HepG2 (cell line): ENCODE results near the gene TLR6. TPM values are rescaled to one million over a fixed set of nuclear protein-coding genes. Genes with fewer than 3 reads are reported as not detected.

ENCODE experiments used
- ATAC-seq: fragments of 200-7000 bp; cut with Tn5 transposase; 3 replicates; pipeline ENCODE4 v1.9.1; 2020; ENCODE audit warnings: mild to moderate bottlenecking, moderate library complexity
- BruUV-seq: library from RNA; stranded (reverse); fragments of 400-500 nt; replicated peaks from 2 replicates; lab custom pipeline; 2021; lab: Mats Ljungman, UMichigan
- CTCF ChIA-PET: fragments of 300-600 bp; formaldehyde crosslinking; extraction: SDS; loops from one replicate; lab custom pipeline; 2021; ENCODE audit warnings: low total read pairs, inconsistent platforms, low intra/inter-chr PET ratio; lab: Yijun Ruan, JAX
- POLR2A ChIA-PET: fragments of 350-600 bp; sonication (Branson Sonifier 250); formaldehyde crosslinking; loops from one replicate; lab custom pipeline; 2020; ENCODE audit warnings: antibody characterized with exemption, inconsistent platforms; lab: Yijun Ruan, JAX
- DNase-seq: peaks from one replicate; pipeline ENCODE4 v3.0.0-alpha.2; 2015; ENCODE audit warnings: low spot score
- FAIRE-seq: peaks from 3 replicates; lab custom pipeline; 2011; peaks lifted over from hg19 to GRCh38; lab: Jason Lieb, UNC
- H2AFZ ChIP-seq: one replicate; pipeline ENCODE4 v1.6.1; 2011; ENCODE audit warnings: low read length, inconsistent platforms
- H3K27ac ChIP-seq: fragments of 300-600 bp; 3 replicates; pipeline ENCODE4 v1.8.0; 2011; ENCODE audit warnings: mixed run types, mild to moderate bottlenecking, mixed read lengths, low read length, inconsistent platforms; ENCODE audit not compliant: insufficient read depth; ENCODE audit errors: extremely low read length
- H3K27me3 ChIP-seq, 2 experiments: fragments of 200-600 bp in 1 of 2; 2 replicates in 1 of 2; 3 replicates in 1 of 2; pipeline versions ENCODE4 v1.6.0 to v1.8.0; 2011; ENCODE audit warnings: low read length in 2 of 2, mild to moderate bottlenecking in 2 of 2, moderate library complexity in 2 of 2, inconsistent platforms in 1 of 2; ENCODE audit not compliant: insufficient read depth in 2 of 2, control insufficient read depth in 1 of 2
- H3K36me3 ChIP-seq, 2 experiments: fragments of 200-600 bp in 1 of 2; replicated peaks in 1 of 2; 2 replicates in 1 of 2; 3 replicates in 1 of 2; pipeline versions ENCODE4 v1.5.1 to v1.8.0; 2011; ENCODE audit warnings: low read length in 2 of 2, inconsistent platforms in 1 of 2; ENCODE audit not compliant: insufficient read depth in 2 of 2, control insufficient read depth in 1 of 2
- H3K4me1 ChIP-seq: 2 replicates; pipeline ENCODE4 v1.5.1; 2012; ENCODE audit warnings: low read length, inconsistent platforms; ENCODE audit not compliant: insufficient read depth
- H3K4me2 ChIP-seq: 2 replicates; pipeline ENCODE4 v1.6.0; 2011; ENCODE audit warnings: low read depth, low read length, inconsistent platforms
- H3K4me3 ChIP-seq, 3 experiments: fragments of 200-600 bp in 1 of 3; sonication (generic), shearing (Covaris generic) in 1 of 3; replicated peaks in 1 of 3; 2 replicates each; pipeline ENCODE4 v1.5.1; 2011 to 2016; ENCODE audit warnings: low read length in 3 of 3, inconsistent platforms in 2 of 3, low read depth in 2 of 3, mild to moderate bottlenecking in 2 of 3, control low read depth in 1 of 3, mixed read lengths in 1 of 3; ENCODE audit not compliant: insufficient read depth in 1 of 3
- H3K79me2 ChIP-seq: one replicate; pipeline ENCODE4 v1.6.1; 2011; ENCODE audit warnings: low read length, inconsistent platforms; ENCODE audit not compliant: insufficient read depth
- H3K9ac ChIP-seq: 2 replicates; pipeline ENCODE4 v1.6.0; 2011; ENCODE audit warnings: mild to moderate bottlenecking, low read depth, low read length, inconsistent platforms; ENCODE audit not compliant: insufficient read depth
- H3K9me3 ChIP-seq: 2 replicates; pipeline ENCODE4 v1.5.1; 2012; ENCODE audit warnings: mild to moderate bottlenecking, low read length
- H4K20me1 ChIP-seq: 2 replicates; pipeline ENCODE4 v1.6.0; 2011; ENCODE audit warnings: inconsistent platforms, mild to moderate bottlenecking, low read length, moderate library complexity; ENCODE audit not compliant: insufficient read depth
- ATF7 ChIP-seq, 2 experiments: fragments of 450-650 bp in 1 of 2; sonication (generic) in 1 of 2; formaldehyde crosslinking in 1 of 2; IDR thresholded peaks; 2 replicates each; pipeline versions ENCODE4 v1.4.0 to v1.6.1; 2016 to 2020; ENCODE audit warnings: antibody characterized with exemption in 1 of 2, mild to moderate bottlenecking in 1 of 2, missing genetic modification reagents in 1 of 2
- CENPT ChIP-seq: sonication (generic); formaldehyde crosslinking; IDR thresholded peaks from 2 replicates; pipeline ENCODE4 v1.8.0; 2022; ENCODE audit warnings: low read depth, mild to moderate bottlenecking, moderate library complexity, missing genetic modification reagents
- CSRNP1 ChIP-seq: sonication (generic); formaldehyde crosslinking; IDR thresholded peaks from 2 replicates; pipeline ENCODE4 v1.8.1; 2023; ENCODE audit warnings: mild to moderate bottlenecking, missing genetic modification reagents
- ELF1 ChIP-seq: sonication (generic); formaldehyde crosslinking; IDR thresholded peaks from 2 replicates; pipeline ENCODE4 v1.4.0; 2020; ENCODE audit warnings: missing genetic modification reagents
- GATAD2A ChIP-seq: IDR thresholded peaks from 2 replicates; pipeline ENCODE4 v1.6.1; 2016
- MED8 ChIP-seq: sonication (generic); formaldehyde crosslinking; IDR thresholded peaks from 2 replicates; pipeline ENCODE4 v1.8.1; 2023; ENCODE audit warnings: mild to moderate bottlenecking, missing genetic modification reagents; ENCODE audit not compliant: insufficient replicate concordance
- PCBP1 ChIP-seq: fragments of 200-400 bp; formaldehyde crosslinking; IDR thresholded peaks from 2 replicates; pipeline ENCODE4 v1.6.1; 2017; ENCODE audit warnings: mild to moderate bottlenecking, low read depth, low read length, borderline replicate concordance
- SKI ChIP-seq: fragments of 450-650 bp; IDR thresholded peaks from one replicate; pipeline ENCODE4 v1.6.1; 2018; ENCODE audit warnings: mild to moderate bottlenecking; ENCODE audit not compliant: partially characterized antibody
- YY1 ChIP-seq: IDR thresholded peaks from 2 replicates; pipeline ENCODE4 v1.6.1; 2011; ENCODE audit warnings: low read length, low read depth, moderate library complexity, mild to moderate bottlenecking; ENCODE audit not compliant: insufficient read depth, insufficient replicate concordance
- ZNF282 ChIP-seq: fragments of 450-650 bp; IDR thresholded peaks from 2 replicates; pipeline ENCODE4 v1.6.1; 2018; ENCODE audit not compliant: partially characterized antibody
- ZNF512B ChIP-seq: sonication (generic); formaldehyde crosslinking; IDR thresholded peaks from 2 replicates; pipeline ENCODE4 v1.5.1; 2020; ENCODE audit warnings: missing genetic modification reagents, mild to moderate bottlenecking, borderline replicate concordance
- ZNF850 ChIP-seq: sonication (generic); formaldehyde crosslinking; conservative IDR thresholded peaks from 2 replicates; pipeline ENCODE4 v1.9.0; 2021; ENCODE audit warnings: mild to moderate bottlenecking, missing genetic modification reagents
- WGBS: methylation state at CpG from one replicate; pipeline ENCODE4 v1.1.6; 2017; ENCODE audit warnings: low lambda C conversion rate; 5-methylcytosine and 5-hydroxymethylcytosine counted together
- in situ Hi-C: cut with HindIII; loops from 2 replicates; pipeline ENCODE4 v1.10.0; 2017; ENCODE audit warnings: low pct_unique_long_range_greater_than_20kb; ENCODE audit not compliant: extremely low pct_ligation_motif_present
- intact Hi-C: fragments of 100-400 bp; cut with micrococcal nuclease; formaldehyde crosslinking; loops from one replicate; pipeline ENCODE4 v1.10.0; 2022; ENCODE audit not compliant: unreplicated experiment
- polyA plus RNA-seq, 8 experiments: library from polyadenylated mRNA; depleted of rRNA in 3 of 8; stranded (reverse) in 7 of 8; unstranded in 1 of 8; fragments of >200 nt; fragmentation: Illumina TruSeq in 4 of 8; extraction: Trizol in 4 of 8; gene quantifications; 2 replicates each; pipeline versions ENCODE4 v1.2.1 to v1.2.3, GENCODE V29; 2011 to 2016; ENCODE audit warnings: low read depth in 4 of 8, missing spikeins in 1 of 8, mixed read lengths in 1 of 8; ENCODE audit not compliant: insufficient read depth in 1 of 8
- total RNA-seq, 5 experiments: library from RNA; depleted of rRNA; stranded (reverse); fragments of >200 nt; fragmentation: Illumina TruSeq; extraction: Trizol; gene quantifications; 2 replicates each; pipeline ENCODE4 v1.2.3, GENCODE V29; 2016; ENCODE audit warnings: low read depth in 1 of 5

TLR6 gene
- total and polyA plus RNA-seq, 2 of the 13 experiments (the other 11 are each of a cell fraction or from before 2014, with no cell fraction given) = 0.33 to 0.71 TPM

GRCh38 chr4:38858097-38858420 lies 1.4 kb upstream of the TLR6 start:
- no peak overlapping the region for H2AFZ ChIP-seq
- H3K27ac ChIP-seq = no peak overlapping the region
- H4K20me1 ChIP-seq = no peaks in the 10 kb centered on the region
- TF ChIP-seq ZNF512B (CRISPR knock-in tag) = no peak
- TF ChIP-seq ZNF850 = no peak
- TF ChIP-seq PCBP1 = no peak
- no peak for TF ChIP-seq CSRNP1 (CRISPR knock-in tag)
- no peak for TF ChIP-seq ELF1 (CRISPR knock-in tag)
- TF ChIP-seq GATAD2A = no peak
- TF ChIP-seq SKI = no peak
- no peak for TF ChIP-seq YY1
- no peak for TF ChIP-seq ZNF282
- TF ChIP-seq CENPT (CRISPR knock-in tag) = no peak
- TF ChIP-seq MED8 = no peak
- TF ChIP-seq ATF7 (IDR thresholded peaks at IDR 0.05) = no peak
- TF ChIP-seq ATF7 (CRISPR knock-in tag; IDR thresholded peaks at IDR 0.05) = no peak
- no peaks in the 10 kb centered on the region for H3K79me2 ChIP-seq
- no TSS peak for BruUV-seq
- in situ Hi-C loops (loop anchor here (5.0 kb wide), 1 partner anchor 101 kb away; no protein-coding TSS in a partner anchor), intact Hi-C loops (no loop called here)
- WGBS = 4% methylated on average over 3 of the region's 3 CpGs
- no peak for FAIRE-seq
- H3K4me2 ChIP-seq = peak overlapping the region; percentile 28; the same call in 1 of the 2 replicates
- no peak overlapping the region for H3K9ac ChIP-seq
- H3K27me3 ChIP-seq = no peaks in the 10 kb centered on the region
- no peaks in the 10 kb centered on the region for H3K36me3 ChIP-seq
- no peak for ATAC-seq
- DNase-seq = no peak
- H3K4me1 ChIP-seq = peaks cover 12% of the 10 kb centered on the region
- no peak overlapping the region for H3K4me3 ChIP-seq
- H3K9me3 ChIP-seq = no peaks in the 10 kb centered on the region
- CTCF ChIA-PET = no interaction called here
- POLR2A ChIA-PET = no interaction called here
